Measurements from ENCODE around the gene FLT3.

DNA sequence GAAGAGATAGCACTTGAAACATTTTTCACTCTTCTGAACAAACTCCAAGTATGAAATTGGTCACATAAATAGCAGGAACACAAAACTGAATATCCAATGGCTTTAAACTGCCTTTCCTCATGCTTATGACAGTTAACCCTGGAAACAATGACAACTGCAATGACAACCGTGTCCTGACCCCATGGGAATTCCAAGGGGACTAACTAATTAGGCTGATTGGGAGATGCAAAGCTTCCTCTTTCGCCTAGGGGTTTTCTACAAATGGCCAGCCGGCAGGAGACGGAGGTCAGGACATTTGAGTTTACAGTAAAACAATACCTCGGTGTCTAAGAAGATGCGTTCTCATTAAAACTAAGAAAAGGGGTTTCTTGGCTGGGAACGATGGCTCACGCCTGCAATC, 58.9 kb downstream of the FLT3 start:
- no peak for TF ChIP-seq CREB1 (IDR thresholded peaks at IDR 0.05; ENCODE audit: low read depth)
- TF ChIP-seq, protein P1, sequence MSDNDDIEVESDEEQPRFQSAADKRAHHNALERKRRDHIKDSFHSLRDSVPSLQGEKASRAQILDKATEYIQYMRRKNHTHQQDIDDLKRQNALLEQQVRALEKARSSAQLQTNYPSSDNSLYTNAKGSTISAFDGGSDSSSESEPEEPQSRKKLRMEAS (IDR thresholded peaks at IDR 0.05), result no peak
- no peak for TF ChIP-seq TAF1 (IDR thresholded peaks at IDR 0.05; ENCODE audit: low read depth)
- TF ChIP-seq FOXM1 (IDR thresholded peaks at IDR 0.05; ENCODE audit: borderline replicate concordance, low read depth), result no peak
- TF ChIP-seq TCF12 (IDR thresholded peaks at IDR 0.05; ENCODE audit: low read depth), result no peak
- TF ChIP-seq EP300 (IDR thresholded peaks at IDR 0.05; ENCODE audit: borderline replicate concordance), result no peak
- TF ChIP-seq RAD21 (IDR thresholded peaks at IDR 0.05; ENCODE audit: low read depth), result no peak
- TF ChIP-seq YY1 (IDR thresholded peaks at IDR 0.05; ENCODE audit: low read depth), result no peak
- TF ChIP-seq, protein P2, sequence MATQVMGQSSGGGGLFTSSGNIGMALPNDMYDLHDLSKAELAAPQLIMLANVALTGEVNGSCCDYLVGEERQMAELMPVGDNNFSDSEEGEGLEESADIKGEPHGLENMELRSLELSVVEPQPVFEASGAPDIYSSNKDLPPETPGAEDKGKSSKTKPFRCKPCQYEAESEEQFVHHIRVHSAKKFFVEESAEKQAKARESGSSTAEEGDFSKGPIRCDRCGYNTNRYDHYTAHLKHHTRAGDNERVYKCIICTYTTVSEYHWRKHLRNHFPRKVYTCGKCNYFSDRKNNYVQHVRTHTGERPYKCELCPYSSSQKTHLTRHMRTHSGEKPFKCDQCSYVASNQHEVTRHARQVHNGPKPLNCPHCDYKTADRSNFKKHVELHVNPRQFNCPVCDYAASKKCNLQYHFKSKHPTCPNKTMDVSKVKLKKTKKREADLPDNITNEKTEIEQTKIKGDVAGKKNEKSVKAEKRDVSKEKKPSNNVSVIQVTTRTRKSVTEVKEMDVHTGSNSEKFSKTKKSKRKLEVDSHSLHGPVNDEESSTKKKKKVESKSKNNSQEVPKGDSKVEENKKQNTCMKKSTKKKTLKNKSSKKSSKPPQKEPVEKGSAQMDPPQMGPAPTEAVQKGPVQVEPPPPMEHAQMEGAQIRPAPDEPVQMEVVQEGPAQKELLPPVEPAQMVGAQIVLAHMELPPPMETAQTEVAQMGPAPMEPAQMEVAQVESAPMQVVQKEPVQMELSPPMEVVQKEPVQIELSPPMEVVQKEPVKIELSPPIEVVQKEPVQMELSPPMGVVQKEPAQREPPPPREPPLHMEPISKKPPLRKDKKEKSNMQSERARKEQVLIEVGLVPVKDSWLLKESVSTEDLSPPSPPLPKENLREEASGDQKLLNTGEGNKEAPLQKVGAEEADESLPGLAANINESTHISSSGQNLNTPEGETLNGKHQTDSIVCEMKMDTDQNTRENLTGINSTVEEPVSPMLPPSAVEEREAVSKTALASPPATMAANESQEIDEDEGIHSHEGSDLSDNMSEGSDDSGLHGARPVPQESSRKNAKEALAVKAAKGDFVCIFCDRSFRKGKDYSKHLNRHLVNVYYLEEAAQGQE (IDR thresholded peaks at IDR 0.05; ENCODE audit: low read depth), result no peak

All from Ishikawa (cell line).